T-helper 1 cell treated with Interleukin-12 subunit alpha and Interleukin-12 subunit beta and Interleukin-4 antibody, amounts not matched to agents 30 ng/mL and 1 ng/mL, for 36 hours (primary cell): ENCODE data around the gene RFC1. TPM values are rescaled to one million over a fixed set of nuclear protein-coding genes. Genes with fewer than 3 reads are reported as not detected.
"Not testable (repeated sequence)": the region's sequence is repeated elsewhere in the genome, so short reads cannot be mapped to it uniquely, and the experiment has no call there.

Experiments used
- intact Hi-C: fragments of 100-400 bp; cut with micrococcal nuclease; formaldehyde crosslinking; loops from one replicate; pipeline ENCODE4 v1.15.1; 2024
- total RNA-seq: library from RNA; stranded (reverse); gene quantifications from 2 replicates; pipeline ENCODE4 v1.2.3, GENCODE V29; 2022

The RFC1 gene, protein sequence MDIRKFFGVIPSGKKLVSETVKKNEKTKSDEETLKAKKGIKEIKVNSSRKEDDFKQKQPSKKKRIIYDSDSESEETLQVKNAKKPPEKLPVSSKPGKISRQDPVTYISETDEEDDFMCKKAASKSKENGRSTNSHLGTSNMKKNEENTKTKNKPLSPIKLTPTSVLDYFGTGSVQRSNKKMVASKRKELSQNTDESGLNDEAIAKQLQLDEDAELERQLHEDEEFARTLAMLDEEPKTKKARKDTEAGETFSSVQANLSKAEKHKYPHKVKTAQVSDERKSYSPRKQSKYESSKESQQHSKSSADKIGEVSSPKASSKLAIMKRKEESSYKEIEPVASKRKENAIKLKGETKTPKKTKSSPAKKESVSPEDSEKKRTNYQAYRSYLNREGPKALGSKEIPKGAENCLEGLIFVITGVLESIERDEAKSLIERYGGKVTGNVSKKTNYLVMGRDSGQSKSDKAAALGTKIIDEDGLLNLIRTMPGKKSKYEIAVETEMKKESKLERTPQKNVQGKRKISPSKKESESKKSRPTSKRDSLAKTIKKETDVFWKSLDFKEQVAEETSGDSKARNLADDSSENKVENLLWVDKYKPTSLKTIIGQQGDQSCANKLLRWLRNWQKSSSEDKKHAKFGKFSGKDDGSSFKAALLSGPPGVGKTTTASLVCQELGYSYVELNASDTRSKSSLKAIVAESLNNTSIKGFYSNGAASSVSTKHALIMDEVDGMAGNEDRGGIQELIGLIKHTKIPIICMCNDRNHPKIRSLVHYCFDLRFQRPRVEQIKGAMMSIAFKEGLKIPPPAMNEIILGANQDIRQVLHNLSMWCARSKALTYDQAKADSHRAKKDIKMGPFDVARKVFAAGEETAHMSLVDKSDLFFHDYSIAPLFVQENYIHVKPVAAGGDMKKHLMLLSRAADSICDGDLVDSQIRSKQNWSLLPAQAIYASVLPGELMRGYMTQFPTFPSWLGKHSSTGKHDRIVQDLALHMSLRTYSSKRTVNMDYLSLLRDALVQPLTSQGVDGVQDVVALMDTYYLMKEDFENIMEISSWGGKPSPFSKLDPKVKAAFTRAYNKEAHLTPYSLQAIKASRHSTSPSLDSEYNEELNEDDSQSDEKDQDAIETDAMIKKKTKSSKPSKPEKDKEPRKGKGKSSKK
- total RNA-seq: 61.3 and 70.8 TPM in 2 replicates

- intact Hi-C loops: loop anchor here (1.0 to 10.0 kb wide), 11 partner anchors 93 to 1309 kb away; partner anchors contain the start of genes LIAS, N4BP2, PDS5A and SMIM14
Observed at GRCh38 chr4:39365830-39366771, at the start of gene RFC1. TSS of gene RFC1 (minus strand) at chr4:39366362. CDS start at chr4:39366241, 121 bp downstream.

- intact Hi-C loops: no loop called here
Observed at GRCh38 chr4:39415678-39416283, 49.6 kb upstream of the RFC1 start.

DNA sequence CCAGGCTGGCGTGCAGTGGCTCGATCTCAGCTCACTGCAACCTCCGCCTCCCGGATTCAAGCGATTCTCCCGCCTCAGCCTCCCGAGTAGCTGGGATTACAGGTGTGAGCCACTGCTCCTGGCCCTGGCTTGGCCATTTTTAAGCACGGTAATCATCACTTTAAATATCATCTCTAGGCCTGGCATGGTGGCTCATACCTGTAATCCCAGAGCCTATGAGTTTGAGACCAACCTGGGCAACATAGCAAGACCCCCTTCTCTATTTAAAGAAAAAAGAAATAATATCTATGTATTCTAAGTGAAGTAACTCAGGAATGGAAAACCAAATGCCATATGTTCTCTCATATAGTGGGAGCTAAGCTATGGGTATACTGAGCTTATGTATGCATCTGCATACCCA, 45.4 kb upstream of the RFC1 start:
- intact Hi-C loops: not testable (repeated sequence)

GRCh38 chr4:39410415-39410814, 44.3 kb upstream of the RFC1 start:
- intact Hi-C loops: loop anchor here (1.0 kb wide), 1 partner anchor 507 kb away; no protein-coding TSS in a partner anchor

GRCh38 chr4:39407584-39407885, 41.4 kb upstream of the RFC1 start:
- intact Hi-C loops: no loop called here

- intact Hi-C loops: no loop called here
Observed at GRCh38 chr4:39406763-39407583, 40.8 kb upstream of the RFC1 start, which contains the start of gene KLB. TSS of gene KLB (plus strand) at chr4:39406930. CDS start at chr4:39406950, 20 bp downstream.

GRCh38 chr4:39401640-39402039, 35.5 kb upstream of the RFC1 start:
- intact Hi-C loops: not testable (repeated sequence)

GRCh38 chr4:39394706-39395105, 28.5 kb upstream of the RFC1 start:
- intact Hi-C loops: no loop called here

GRCh38 chr4:39390603-39391002, 24.4 kb upstream of the RFC1 start:
- intact Hi-C loops: no loop called here

DNA sequence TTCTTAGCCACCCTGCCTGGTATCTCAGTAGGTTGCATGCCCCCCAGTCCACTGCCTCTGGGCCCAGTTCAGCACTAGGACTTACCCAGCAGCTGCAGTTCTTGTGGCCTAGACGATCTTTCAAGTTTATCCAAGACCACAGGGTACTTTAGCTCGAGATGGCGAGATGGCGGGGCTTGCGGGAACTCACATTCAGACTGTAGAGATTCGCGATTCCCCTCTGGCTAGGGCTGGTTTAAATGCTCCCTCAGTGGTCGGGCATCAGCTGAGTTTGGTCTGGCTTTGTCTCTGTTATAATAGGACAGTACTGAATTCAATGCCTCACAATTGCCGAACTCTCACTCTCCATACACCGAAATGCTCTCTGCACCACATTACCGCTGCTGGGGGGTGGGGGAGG, 18.4 kb upstream of the RFC1 start:
- intact Hi-C loops: no loop called here

DNA sequence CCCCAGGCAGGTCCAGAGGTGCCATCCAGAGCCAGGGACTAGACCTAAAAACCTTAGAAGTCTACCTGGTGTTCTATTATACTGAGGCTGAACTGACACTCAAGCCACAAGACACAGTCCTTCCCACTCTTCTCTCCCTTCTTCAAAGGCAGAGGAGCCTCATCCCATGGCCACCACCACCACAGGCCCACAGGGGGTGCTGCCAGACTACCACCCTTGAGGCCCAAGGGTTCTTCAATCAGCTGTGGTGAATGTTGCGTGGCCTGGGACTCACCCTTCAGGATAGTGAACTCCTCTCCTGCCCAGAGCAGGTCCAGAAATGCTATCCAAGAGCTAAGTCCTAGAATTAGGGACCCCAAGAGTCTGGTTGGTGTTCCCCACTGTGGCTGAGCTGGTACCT, 17.5 kb upstream of the RFC1 start:
- intact Hi-C loops: no loop called here

GRCh38 chr4:39375478-39375877, 9.3 kb upstream of the RFC1 start:
- intact Hi-C loops: no loop called here

DNA sequence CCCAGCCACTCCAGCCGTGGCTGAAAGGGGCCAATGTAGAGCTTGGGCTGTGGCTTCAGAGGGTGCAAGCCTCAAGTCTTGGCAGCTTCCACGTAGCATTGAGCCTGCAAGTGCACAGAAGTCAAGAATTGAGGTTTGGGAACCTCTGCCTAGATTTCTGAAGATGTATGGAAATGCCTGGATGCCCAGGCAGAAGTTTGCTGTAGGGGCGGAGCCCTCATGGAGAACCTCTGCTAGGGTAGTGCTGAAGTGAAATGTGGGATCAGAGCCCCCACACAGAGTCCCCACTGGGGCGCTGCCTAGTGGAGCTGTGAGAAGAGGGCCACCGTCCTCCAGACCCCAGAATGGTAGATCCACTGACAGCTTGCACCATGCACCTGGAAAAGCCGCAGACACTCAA, 5.0 kb upstream of the RFC1 start:
- intact Hi-C loops: not testable (repeated sequence)

- intact Hi-C loops: loop anchor here (5.0 to 10.0 kb wide), 7 partner anchors 268 to 1306 kb away; partner anchors contain the start of genes N4BP2, SMIM14, TLR1 and UBE2K
Observed at GRCh38 chr4:39369301-39369700, 3.1 kb upstream of the RFC1 start.

DNA sequence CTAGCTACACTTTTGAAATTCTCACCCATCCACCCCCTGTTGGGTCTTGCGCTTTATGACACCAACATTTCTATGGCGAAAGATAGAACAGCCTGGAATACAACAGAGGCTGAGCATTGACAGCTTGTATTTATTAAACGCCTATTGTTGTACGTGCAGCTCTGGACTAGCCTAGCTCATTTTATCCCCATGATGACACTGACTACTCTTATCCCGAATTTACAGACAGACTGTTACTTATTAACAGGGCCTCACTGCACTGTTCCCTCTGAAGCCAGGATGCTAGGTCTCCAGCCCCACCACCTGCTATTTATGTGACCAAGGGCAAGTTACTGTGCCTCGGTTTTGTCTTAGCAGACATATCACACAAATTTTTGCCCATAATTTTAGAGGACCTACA, 1.0 kb upstream of the RFC1 start:
- intact Hi-C loops: loop anchor here (2.0 to 10.0 kb wide), 9 partner anchors 160 to 1308 kb away; partner anchors contain the start of genes N4BP2, PDS5A, SMIM14 and TLR1

DNA sequence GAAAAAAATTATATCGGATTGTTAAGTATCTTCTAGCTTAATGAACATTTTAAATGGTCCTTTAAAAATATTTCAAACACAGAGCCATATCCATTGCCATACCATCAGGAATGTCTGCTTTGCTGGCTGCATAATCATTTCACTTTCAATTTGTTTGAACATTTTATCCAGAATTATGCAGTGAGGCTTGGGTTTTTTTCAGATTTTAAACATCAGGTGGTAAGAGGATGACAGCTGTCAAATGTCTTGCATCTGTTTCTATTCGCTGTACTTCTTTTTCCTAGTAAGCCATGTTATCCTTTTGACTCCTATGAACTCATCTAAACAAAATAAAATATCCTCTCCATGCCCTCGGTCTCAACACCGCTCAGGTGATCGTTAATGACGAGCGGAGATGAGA, 802 bp downstream of the RFC1 start:
- intact Hi-C loops: loop anchor here (5.0 to 10.0 kb wide), 7 partner anchors 272 to 1309 kb away; partner anchors contain the start of genes N4BP2, SMIM14, TLR1 and UBE2K

DNA sequence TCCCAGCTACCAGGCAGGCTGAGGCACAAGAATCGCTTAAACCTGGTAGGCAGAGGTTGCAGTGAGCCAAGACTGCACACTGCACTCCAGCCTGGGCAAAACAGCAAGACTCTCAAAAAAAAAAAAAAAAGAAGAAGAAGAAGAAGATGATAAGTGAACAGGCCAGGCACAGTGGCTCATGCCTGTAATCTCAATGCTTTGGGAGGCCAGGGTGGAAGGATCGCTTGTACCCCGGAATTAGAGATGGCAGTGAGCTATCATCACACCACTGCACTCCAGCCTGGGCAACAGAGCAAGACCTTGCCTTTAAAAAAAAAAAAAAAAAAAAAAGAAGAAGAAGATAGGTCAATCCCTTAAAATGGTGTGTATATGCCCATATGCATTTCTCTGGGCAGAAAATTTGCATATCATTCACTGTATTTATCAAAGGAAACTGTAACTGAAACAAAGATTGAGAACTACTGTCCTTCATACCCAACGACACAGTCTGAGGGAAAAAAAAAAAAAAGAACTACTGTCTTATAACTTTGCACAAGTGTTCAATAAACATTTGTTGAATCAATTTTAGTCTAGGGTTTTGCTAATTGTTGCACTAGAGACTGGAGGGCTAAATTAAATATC, 2.3 kb downstream of the RFC1 start:
- intact Hi-C loops: loop anchor here (1.0 to 10.0 kb wide), 3 partner anchors 10 to 1311 kb away; partner anchors contain the start of gene TLR1

GRCh38 chr4:39362827-39363226, 3.3 kb downstream of the RFC1 start:
- intact Hi-C loops: loop anchor here (10.0 kb wide), 2 partner anchors 558 to 1312 kb away; partner anchors contain the start of gene TLR1
